Fibroblast of mammary gland (primary cell): ENCODE data around the gene GALNT1.

Experiments
- DNase-seq: peaks from one replicate; pipeline ENCODE4 v3.0.0-alpha.2; 2010; ENCODE audit warnings: low read depth
- H3K4me3 ChIP-seq: 2 replicates; pipeline ENCODE4 v1.5.1; 2011; ENCODE audit warnings: low read depth, mild to moderate bottlenecking, low read length, moderate library complexity; ENCODE audit not compliant: control insufficient read depth
- TF ChIP-seq, protein P1 (sequence below): conservative IDR thresholded peaks from 2 replicates; pipeline ENCODE4 v1.5.1; 2011; ENCODE audit warnings: low read depth, low read length, inconsistent platforms; ENCODE audit not compliant: control insufficient read depth, insufficient read depth

Gene GALNT1

DNA sequence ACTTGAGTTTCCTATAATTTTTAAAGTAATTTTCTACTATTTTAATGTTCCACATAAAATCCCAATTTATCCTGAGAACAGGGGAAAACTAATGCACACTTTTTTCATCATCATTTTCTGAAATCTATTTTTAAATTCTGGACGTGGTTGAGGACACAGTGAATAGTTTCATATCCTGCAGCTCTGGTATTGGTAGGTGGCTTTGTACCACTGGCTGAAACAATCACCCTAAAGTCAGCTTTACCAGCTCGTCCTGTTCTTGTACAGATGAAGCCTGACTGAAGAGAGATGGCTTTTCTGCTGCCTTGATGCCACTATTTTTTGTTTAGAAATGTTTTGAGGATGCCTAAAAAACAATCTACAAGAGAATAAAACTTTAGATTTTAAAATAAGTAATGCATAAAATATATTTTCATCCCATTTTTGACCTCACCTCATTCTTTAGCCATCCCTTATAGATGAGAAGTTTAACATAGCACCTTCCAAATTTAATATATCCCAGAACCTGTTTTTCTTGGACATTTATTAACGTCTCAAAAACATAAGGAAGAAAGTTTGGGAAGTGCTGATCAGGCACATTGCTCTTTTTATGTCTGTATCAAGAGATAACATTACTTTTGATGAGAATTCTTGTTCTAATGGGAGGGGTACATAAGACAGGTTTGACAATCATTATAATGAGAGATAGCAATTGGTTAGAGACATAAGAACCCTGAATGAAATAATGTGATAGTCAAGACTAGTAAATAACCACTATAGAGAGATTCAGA lies 80.9 kb downstream of the GALNT1 start:
- TF ChIP-seq, protein P1, sequence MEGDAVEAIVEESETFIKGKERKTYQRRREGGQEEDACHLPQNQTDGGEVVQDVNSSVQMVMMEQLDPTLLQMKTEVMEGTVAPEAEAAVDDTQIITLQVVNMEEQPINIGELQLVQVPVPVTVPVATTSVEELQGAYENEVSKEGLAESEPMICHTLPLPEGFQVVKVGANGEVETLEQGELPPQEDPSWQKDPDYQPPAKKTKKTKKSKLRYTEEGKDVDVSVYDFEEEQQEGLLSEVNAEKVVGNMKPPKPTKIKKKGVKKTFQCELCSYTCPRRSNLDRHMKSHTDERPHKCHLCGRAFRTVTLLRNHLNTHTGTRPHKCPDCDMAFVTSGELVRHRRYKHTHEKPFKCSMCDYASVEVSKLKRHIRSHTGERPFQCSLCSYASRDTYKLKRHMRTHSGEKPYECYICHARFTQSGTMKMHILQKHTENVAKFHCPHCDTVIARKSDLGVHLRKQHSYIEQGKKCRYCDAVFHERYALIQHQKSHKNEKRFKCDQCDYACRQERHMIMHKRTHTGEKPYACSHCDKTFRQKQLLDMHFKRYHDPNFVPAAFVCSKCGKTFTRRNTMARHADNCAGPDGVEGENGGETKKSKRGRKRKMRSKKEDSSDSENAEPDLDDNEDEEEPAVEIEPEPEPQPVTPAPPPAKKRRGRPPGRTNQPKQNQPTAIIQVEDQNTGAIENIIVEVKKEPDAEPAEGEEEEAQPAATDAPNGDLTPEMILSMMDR = no peak
- no peak overlapping the region for H3K4me3 ChIP-seq

DNA sequence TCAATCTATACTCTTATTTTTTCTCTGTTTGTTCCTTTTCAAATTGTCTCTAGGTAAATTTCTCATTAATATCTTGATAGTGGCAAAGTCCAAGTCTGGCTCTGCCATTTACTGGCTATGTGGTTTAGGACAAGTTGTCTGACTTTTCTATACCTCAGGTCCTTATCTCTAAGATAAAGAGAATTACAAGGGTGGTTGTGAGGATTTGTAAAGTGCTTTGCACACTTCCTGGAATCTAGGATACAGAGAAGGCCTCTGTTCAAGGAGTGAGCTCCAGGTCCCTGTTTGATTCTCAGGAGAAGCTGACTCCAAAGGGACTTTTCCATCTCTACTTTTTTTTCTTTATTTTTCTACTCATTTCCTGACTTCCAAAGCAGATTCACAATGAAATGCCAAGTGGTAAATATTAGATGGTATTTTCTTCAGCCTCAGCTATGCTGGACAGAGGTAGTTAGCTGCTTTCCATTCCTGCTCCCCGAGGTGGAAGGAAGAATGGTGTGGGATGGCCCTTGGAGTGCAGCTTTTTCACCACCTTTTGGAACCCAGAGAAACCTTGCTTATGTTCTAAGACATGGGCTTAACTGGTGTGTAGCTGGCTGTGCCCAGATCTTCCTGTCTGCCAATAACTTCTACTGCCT lies 90.5 kb downstream of the GALNT1 start:
- TF ChIP-seq, protein P1 = no peak
- H3K4me3 ChIP-seq = no peak overlapping the region
- DNase-seq = no peak

More for the DNA sequence above, 80.9 kb downstream of the GALNT1 start:
- DNase-seq = no peak

DNA sequence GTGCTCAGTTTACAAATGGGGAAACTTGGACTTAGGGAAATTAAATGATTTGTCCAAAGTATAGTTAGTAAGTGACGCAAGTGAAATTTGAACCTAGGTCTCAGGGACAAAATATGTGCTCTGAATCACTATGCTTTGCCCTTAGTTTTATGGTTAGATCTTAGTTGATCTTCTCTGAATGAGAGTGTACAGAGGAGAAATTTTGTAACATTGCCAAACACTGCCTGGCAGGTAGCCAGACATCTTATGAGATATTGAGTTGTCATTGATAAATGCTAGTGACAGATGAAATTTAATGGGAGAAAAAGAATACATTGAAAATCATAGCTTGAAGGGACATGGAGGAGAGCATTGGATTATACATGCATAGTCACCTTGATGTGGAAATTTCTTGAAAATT lies 91.4 kb downstream of the GALNT1 start:
- TF ChIP-seq, protein P1 = no peak
- no peak overlapping the region for H3K4me3 ChIP-seq
- DNase-seq = peak; percentile 64

DNA sequence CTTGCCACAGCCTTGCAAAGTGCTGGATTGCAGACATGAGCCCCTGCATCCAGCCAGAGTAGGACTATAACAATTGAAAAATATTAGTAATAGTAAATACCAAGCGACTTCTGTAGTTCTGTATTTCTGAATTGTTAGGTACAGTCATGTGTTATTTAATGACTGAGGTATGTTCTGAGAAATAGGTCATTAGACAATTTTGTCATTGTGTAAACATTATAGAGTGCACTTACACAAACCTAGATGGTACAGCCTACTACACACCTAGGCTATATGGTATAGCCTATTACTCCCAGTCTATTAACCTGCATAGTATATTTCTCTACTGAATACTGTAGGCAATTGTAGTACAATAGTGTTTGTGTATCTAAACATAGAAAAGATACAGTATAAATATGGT lies 92.1 kb downstream of the GALNT1 start:
- H3K4me3 ChIP-seq = no peak overlapping the region
- DNase-seq = no peak
- TF ChIP-seq, protein P1 = no peak

DNA sequence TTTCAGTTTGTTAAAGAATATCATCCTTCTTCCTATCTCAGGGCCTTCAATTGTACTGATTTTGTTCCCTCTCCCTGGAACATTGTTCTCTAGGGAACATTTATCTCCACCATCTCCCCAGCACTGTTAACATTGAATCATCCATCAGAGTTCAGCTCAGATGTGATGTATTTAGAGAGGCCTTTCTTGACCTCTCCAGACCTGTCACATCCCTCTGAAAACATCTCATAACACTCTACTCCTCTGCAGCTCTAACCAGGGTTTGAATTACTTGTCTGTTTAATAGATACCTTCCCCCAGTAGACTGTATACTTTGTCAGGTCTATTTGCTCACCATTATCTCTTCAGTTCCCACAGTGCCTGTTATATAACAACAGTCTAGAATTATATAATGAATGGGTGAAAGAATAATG lies 98.6 kb downstream of the GALNT1 start:
- H3K4me3 ChIP-seq = no peak overlapping the region
- TF ChIP-seq, protein P1 = no peak
- no peak for DNase-seq

DNA sequence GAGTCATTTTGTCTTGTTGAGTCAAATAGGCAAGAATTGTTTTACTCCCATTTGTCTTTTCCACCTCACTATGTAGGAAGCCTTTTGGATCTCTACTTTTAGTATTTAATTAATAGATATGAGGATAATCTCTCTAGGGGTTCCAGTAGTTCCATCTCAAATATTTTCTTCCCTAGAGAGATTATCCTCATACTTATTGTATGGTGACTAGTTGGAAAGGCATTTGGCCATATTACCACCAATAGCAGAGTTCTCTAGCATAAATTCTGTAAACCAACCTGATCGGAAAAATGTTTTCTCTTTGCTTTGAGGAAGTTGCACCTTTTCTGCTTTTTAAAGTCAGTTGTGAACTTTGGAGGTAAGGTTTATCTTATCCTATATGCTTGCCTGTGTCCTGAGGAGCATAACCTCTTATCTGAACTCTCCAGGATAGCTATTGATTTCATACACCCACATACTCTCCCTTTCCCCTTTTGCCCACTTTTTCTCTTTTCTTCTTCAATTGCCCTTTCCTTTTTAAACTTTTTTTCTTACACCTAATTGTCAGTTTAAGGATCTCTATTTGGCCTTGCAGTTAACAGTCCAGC lies 100.8 kb downstream of the GALNT1 start:
- H3K4me3 ChIP-seq = no peak overlapping the region
- no peak for DNase-seq
- TF ChIP-seq, protein P1 = no peak
